Suprapubic skin (tissue), 4 donors: Measurements from ENCODE around the gene RAPGEF6.

Experiments
- CTCF ChIP-seq, 2 donors: fragments of 200-600 bp in 1 of 2; fragments of 450-650 bp in 1 of 2; sonication (generic) in 1 of 2; IDR thresholded peaks; one replicate each; pipeline ENCODE4 v1.5.1; 2016 to 2019; ENCODE audit warnings: antibody characterized with exemption in 2 of 2, mild to moderate bottlenecking in 1 of 2, moderate library complexity in 1 of 2
- POLR2A ChIP-seq, 2 donors: fragments of 450-650 bp; IDR thresholded peaks; one replicate each; pipeline ENCODE4 v1.6.1; 2017; ENCODE audit warnings: antibody characterized with exemption in 2 of 2, mild to moderate bottlenecking in 2 of 2, moderate library complexity in 2 of 2
- POLR2AphosphoS5 ChIP-seq, 3 donors: sonication (generic); formaldehyde crosslinking; IDR thresholded peaks; one replicate each; pipeline ENCODE4 v1.6.1; 2017; ENCODE audit warnings: antibody characterized with exemption in 3 of 3

GRCh38 chr5:131530706-131531331 lies 104.2 kb downstream of the RAPGEF6 start:
- TF ChIP-seq CTCF (IDR thresholded peaks at IDR 0.05) (no peak), POLR2AphosphoS5 (IDR thresholded peaks at IDR 0.05) (no peak), POLR2A (IDR thresholded peaks at IDR 0.05) (no peak)
